Keratinocyte (primary cell): Measurements from ENCODE around the gene ERMARD. TPM values are rescaled to one million over a fixed set of nuclear protein-coding genes. Genes with fewer than 3 reads are reported as not detected.

Experiments
- DNase-seq: peaks from one replicate; pipeline ENCODE4 v3.0.0-alpha.2; 2011; ENCODE audit warnings: low read depth, missing footprints, low spot score
- FAIRE-seq: peaks from 2 replicates; lab custom pipeline; 2011; peaks lifted over from hg19 to GRCh38; lab: Jason Lieb, UNC
- H2AFZ ChIP-seq: 2 replicates; pipeline ENCODE4 v1.6.0; 2012; ENCODE audit warnings: low read length, control low read depth, inconsistent platforms; ENCODE audit not compliant: control insufficient read depth
- H3K27ac ChIP-seq: 2 replicates; pipeline ENCODE4 v1.5.1; 2011; ENCODE audit warnings: low read length; ENCODE audit not compliant: control insufficient read depth, insufficient read depth
- H3K27me3 ChIP-seq: 3 replicates; pipeline ENCODE4 v1.6.0; 2011; ENCODE audit warnings: low read length; ENCODE audit not compliant: control insufficient read depth, insufficient read depth; ENCODE audit errors: extremely low read depth
- H3K36me3 ChIP-seq, 2 experiments: 2 replicates in 1 of 2; 3 replicates in 1 of 2; pipeline ENCODE4 v1.5.1; 2011; ENCODE audit warnings: low read length in 2 of 2, mild to moderate bottlenecking in 1 of 2; ENCODE audit not compliant: control insufficient read depth in 2 of 2, insufficient read depth in 2 of 2; ENCODE audit errors: extremely low read depth in 1 of 2
- H3K4me1 ChIP-seq: 3 replicates; pipeline ENCODE4 v1.5.1; 2011; ENCODE audit warnings: low read length; ENCODE audit not compliant: control insufficient read depth, insufficient read depth; ENCODE audit errors: extremely low read depth
- H3K4me2 ChIP-seq: 3 replicates; pipeline ENCODE4 v1.6.0; 2011; ENCODE audit warnings: low read depth, low read length; ENCODE audit not compliant: control insufficient read depth, insufficient read depth; ENCODE audit errors: extremely low read depth
- H3K4me3 ChIP-seq, 3 experiments: fragments of 200-600 bp in 1 of 3; sonication (generic) in 1 of 3; 2 replicates in 2 of 3; 3 replicates in 1 of 3; pipeline ENCODE4 v1.5.1; 2011 to 2016; ENCODE audit warnings: low read length in 3 of 3, mild to moderate bottlenecking in 3 of 3, control low read depth in 2 of 3, inconsistent platforms in 1 of 3, low read depth in 1 of 3, mixed read lengths in 1 of 3, mixed run types in 1 of 3, moderate library complexity in 1 of 3; ENCODE audit not compliant: control insufficient read depth in 2 of 3, insufficient read depth in 2 of 3; ENCODE audit errors: extremely low read depth in 1 of 3
- H3K79me2 ChIP-seq: 2 replicates; pipeline ENCODE4 v1.6.0; 2012; ENCODE audit warnings: low read length; ENCODE audit not compliant: control insufficient read depth, insufficient read depth
- H3K9ac ChIP-seq: 3 replicates; pipeline ENCODE4 v1.6.0; 2011; ENCODE audit warnings: low read length; ENCODE audit not compliant: control insufficient read depth, insufficient read depth; ENCODE audit errors: extremely low read depth
- H3K9me1 ChIP-seq: 3 replicates; pipeline ENCODE4 v1.6.0; 2011; ENCODE audit warnings: low read length; ENCODE audit not compliant: control insufficient read depth, insufficient read depth; ENCODE audit errors: extremely low read depth
- H3K9me3 ChIP-seq: 2 replicates; pipeline ENCODE4 v1.5.1; 2012; ENCODE audit warnings: low read depth, low read length; ENCODE audit not compliant: control insufficient read depth
- H4K20me1 ChIP-seq: 3 replicates; pipeline ENCODE4 v1.6.0; 2011; ENCODE audit warnings: low read length; ENCODE audit not compliant: control insufficient read depth, insufficient read depth; ENCODE audit errors: extremely low read depth
- EZH2 ChIP-seq: IDR thresholded peaks from one replicate; pipeline ENCODE4 v1.6.1; 2012; ENCODE audit warnings: inconsistent platforms, mild to moderate bottlenecking, low read length, moderate library complexity
- dilution Hi-C: fragments of 300-500 bp; cut with MboI; formaldehyde crosslinking; loops from one replicate; pipeline ENCODE4 v1.7.0; 2020; ENCODE audit warnings: low sequenced_read_pairs; ENCODE audit not compliant: extremely low pct_ligation_motif_present
- polyA plus RNA-seq, 5 experiments: library from polyadenylated mRNA; depleted of rRNA in 3 of 5; stranded (reverse) in 3 of 5; stranded (forward) in 1 of 5; unstranded in 1 of 5; fragments of >200 nt; gene quantifications; 1 replicate in 1 of 5; 2 replicates in 3 of 5; 3 replicates in 1 of 5; pipeline versions ENCODE4 v1.2.1 to v1.2.3, GENCODE V29; 2011 to 2012; ENCODE audit warnings: missing spikeins in 2 of 5, low read depth in 1 of 5, low replicate concordance in 1 of 5
- TF ChIP-seq, protein P1 (sequence below), 3 experiments: IDR thresholded peaks in 1 of 3; conservative IDR thresholded peaks in 1 of 3; optimal IDR thresholded peaks in 1 of 3; 2 replicates in 2 of 3; 3 replicates in 1 of 3; pipeline versions ENCODE3 to v1.5.1; 2011; ENCODE audit warnings: low read length in 3 of 3, mild to moderate bottlenecking in 3 of 3, moderate library complexity in 2 of 3, control low read depth in 1 of 3, inconsistent platforms in 1 of 3; ENCODE audit not compliant: insufficient read depth in 2 of 3; ENCODE audit errors: extremely low read depth in 1 of 3

The ERMARD gene
- polyA plus RNA-seq, 1 donor (not counting 4 experiments of a cell fraction or from before 2014, with no cell fraction given) = 37.9 TPM

DNA sequence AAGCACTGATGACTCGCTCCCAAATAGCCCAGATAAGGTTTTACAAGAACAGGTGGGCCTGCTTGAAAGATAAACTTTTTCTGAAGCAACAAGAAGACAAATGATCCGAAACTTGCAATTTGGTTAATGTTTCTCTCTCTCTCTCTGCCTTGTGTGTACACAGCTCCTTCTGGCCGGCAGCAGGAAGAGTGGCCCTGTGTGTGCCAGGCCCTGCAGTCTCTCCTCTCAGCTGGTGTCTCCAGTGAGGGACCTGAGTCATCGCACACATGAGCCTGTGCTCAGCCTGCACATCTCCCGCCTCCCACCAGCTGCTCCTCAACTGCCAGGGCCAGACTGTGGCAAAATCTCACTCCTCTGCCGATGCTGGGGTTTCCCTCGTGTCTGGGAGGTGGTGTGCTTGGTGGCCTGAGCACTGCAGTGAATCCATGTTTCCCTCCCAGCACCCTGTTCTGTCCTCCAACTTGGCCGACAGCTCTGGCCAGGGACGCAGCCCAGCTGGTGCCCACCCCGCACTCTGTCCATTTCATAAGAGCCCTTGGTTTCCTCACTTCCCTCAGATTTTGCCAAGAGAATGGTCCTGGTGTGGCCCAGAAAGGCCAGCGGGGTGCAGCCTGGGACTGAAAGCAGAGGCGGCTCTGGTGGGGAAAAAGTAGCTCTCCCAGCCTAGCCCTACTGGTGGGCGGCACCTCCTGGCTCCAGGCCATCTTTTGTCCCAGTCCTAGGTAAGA lies 49.4 kb downstream of the ERMARD start:
- H3K79me2 ChIP-seq = no peaks in the 10 kb centered on the region
- no peak overlapping the region for H3K9ac ChIP-seq
- no peak for DNase-seq
- FAIRE-seq = no peak
- dilution Hi-C loops = no loop called here
- no peaks in the 10 kb centered on the region for H4K20me1 ChIP-seq
- H3K36me3 ChIP-seq = no peaks in the 10 kb centered on the region
- H3K4me3 ChIP-seq = no peak overlapping the region
- peaks cover 3% of the 10 kb centered on the region for H3K4me1 ChIP-seq
- no peak overlapping the region for H2AFZ ChIP-seq
- no peak overlapping the region for H3K27ac ChIP-seq
- H3K4me2 ChIP-seq = no peak overlapping the region
- H3K9me3 ChIP-seq = no peaks in the 10 kb centered on the region
- H3K27me3 ChIP-seq = peaks cover 7% of the 10 kb centered on the region
- no peaks in the 10 kb centered on the region for H3K9me1 ChIP-seq
- TF ChIP-seq EZH2 = no peak

DNA sequence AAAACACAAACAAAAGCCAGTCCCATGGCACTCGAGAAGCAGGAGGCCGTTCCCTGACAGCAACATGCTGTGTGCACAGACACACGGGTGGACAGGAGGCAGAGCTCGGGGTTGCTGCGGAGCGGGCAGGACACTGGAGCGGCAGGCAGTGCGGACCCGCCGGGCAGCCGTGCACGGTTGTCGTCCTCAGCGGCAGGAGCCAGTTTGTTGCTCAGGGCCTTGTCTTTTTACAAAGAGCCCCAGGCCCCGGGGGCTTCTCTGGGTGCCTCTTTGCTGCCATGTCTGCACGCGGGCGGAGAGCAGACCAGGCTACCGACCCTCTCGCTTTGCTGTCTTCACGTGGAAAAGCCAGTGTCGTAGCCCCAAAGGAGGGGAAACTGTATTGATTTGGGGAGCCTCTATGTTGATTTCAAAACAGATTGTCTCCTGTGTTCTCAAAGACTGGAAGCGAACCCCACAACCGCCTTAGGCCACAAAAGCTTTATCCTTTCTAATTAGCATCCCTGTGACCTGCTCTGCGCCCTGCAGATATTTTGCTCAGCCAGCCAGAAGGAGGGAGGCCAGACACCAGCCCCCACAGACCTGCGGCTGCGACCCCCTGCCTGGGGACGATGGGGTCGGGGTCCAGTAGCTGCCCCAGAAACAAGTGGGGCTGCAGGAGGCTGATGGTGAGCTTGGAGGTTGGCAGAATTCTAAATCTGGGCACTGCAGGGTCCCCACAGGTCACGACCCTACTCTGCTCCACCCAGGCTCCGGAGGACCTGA lies 50.2 kb downstream of the ERMARD start:
- Histone ChIP-seq H3K4me3 (no peak overlapping the region), H3K36me3 (no peaks in the 10 kb centered on the region), H2AFZ (no peak overlapping the region), H4K20me1 (no peaks in the 10 kb centered on the region), H3K4me1 (peaks cover 3% of the 10 kb centered on the region), H3K27me3 (peaks cover 7% of the 10 kb centered on the region), H3K27ac (no peak overlapping the region), H3K4me2 (no peak overlapping the region), H3K9me1 (no peaks in the 10 kb centered on the region), H3K79me2 (no peaks in the 10 kb centered on the region), H3K9ac (no peak overlapping the region), H3K9me3 (no peaks in the 10 kb centered on the region)
- dilution Hi-C loops = no loop called here
- DNase-seq (no peak), FAIRE-seq (no peak)
- no peak for TF ChIP-seq EZH2
- TF ChIP-seq, protein P1, sequence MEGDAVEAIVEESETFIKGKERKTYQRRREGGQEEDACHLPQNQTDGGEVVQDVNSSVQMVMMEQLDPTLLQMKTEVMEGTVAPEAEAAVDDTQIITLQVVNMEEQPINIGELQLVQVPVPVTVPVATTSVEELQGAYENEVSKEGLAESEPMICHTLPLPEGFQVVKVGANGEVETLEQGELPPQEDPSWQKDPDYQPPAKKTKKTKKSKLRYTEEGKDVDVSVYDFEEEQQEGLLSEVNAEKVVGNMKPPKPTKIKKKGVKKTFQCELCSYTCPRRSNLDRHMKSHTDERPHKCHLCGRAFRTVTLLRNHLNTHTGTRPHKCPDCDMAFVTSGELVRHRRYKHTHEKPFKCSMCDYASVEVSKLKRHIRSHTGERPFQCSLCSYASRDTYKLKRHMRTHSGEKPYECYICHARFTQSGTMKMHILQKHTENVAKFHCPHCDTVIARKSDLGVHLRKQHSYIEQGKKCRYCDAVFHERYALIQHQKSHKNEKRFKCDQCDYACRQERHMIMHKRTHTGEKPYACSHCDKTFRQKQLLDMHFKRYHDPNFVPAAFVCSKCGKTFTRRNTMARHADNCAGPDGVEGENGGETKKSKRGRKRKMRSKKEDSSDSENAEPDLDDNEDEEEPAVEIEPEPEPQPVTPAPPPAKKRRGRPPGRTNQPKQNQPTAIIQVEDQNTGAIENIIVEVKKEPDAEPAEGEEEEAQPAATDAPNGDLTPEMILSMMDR (optimal IDR thresholded peaks at IDR 0.05 in 1 of 3, IDR thresholded peaks at IDR 0.05 in 1 of 3, conservative IDR thresholded peaks at IDR 0.05 in 1 of 3; ENCODE audit: extremely low read depth in 1 of 3, insufficient read depth in 2 of 3, low read length in 3 of 3) = no peak
